Astrocyte (in vitro differentiated cells and primary cell): ENCODE measurements around the gene HSPG2.

Source experiments
- EZH2 ChIP-seq: IDR thresholded peaks from 2 replicates; pipeline ENCODE4 v1.6.1; 2012; ENCODE audit warnings: mild to moderate bottlenecking, low read length, inconsistent platforms; ENCODE audit not compliant: insufficient read depth
- TF ChIP-seq, protein P1 (sequence below): IDR thresholded peaks from 2 replicates; pipeline ENCODE4 v1.5.1; 2011; ENCODE audit warnings: low read depth, mild to moderate bottlenecking, inconsistent platforms, low read length, moderate library complexity; ENCODE audit not compliant: insufficient read depth

DNA sequence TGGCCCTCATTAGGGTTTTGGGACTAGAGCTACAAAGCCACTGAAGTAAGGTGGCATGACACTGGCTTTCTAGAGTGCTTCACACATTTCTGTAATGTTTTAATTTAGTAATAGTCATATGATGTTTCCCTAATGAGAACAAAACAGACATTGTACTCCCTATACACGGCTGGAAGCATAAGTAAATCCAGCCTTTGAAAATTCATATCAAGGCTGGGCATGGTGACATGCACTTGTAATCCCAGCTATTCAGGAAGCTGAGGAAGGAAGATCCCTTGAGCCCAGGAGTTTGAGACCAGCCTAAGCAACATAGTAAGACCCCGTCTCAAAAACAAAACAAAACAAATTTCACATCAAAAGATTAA lies 161.6 kb downstream of the HSPG2 start:
- TF ChIP-seq, protein P1, sequence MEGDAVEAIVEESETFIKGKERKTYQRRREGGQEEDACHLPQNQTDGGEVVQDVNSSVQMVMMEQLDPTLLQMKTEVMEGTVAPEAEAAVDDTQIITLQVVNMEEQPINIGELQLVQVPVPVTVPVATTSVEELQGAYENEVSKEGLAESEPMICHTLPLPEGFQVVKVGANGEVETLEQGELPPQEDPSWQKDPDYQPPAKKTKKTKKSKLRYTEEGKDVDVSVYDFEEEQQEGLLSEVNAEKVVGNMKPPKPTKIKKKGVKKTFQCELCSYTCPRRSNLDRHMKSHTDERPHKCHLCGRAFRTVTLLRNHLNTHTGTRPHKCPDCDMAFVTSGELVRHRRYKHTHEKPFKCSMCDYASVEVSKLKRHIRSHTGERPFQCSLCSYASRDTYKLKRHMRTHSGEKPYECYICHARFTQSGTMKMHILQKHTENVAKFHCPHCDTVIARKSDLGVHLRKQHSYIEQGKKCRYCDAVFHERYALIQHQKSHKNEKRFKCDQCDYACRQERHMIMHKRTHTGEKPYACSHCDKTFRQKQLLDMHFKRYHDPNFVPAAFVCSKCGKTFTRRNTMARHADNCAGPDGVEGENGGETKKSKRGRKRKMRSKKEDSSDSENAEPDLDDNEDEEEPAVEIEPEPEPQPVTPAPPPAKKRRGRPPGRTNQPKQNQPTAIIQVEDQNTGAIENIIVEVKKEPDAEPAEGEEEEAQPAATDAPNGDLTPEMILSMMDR = no peak
- TF ChIP-seq EZH2 = no peak
